NCI-H748 treated with DMSO at 0.1 percent for 48 hours (cell line): ENCODE measurements around the gene CREB5.
A peak's percentile ranks its signal among the peaks of the same experiment; 100 is the strongest.

ENCODE experiments used
- DNase-seq: peaks from one replicate; lab custom pipeline; 2025; lab: John Stamatoyannopoulos, UW

Gene CREB5

GRCh38 chr7:28643584-28644340 lies 231.4 kb downstream of the CREB5 start:
- DNase-seq, result no peak

- no peak for DNase-seq
Observed at GRCh38 chr7:28645866-28646265, 233.5 kb downstream of the CREB5 start.

GRCh38 chr7:28646376-28647075 lies 234.2 kb downstream of the CREB5 start:
- no peak for DNase-seq

DNA sequence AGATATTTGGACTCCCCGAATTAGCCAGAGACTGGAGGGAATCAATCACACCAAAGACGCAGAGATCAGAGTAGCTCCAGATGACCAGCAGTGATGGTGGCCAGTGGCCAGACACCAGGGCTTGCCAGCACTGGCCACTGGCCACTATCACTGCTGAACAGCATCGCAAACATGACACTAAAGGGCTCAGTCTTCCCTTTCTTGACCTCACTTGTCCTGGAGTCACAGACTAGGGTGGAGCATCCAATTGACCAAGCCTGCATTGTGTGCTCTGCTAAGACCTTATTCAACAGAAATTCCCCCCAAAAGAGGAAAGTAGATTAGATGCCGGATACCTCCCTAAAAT lies 234.7 kb downstream of the CREB5 start:
- no peak for DNase-seq

- no peak for DNase-seq
Observed at GRCh38 chr7:28649189-28649588, 236.9 kb downstream of the CREB5 start.

- no peak for DNase-seq
Observed at GRCh38 chr7:28649811-28650210, 237.5 kb downstream of the CREB5 start.

DNA sequence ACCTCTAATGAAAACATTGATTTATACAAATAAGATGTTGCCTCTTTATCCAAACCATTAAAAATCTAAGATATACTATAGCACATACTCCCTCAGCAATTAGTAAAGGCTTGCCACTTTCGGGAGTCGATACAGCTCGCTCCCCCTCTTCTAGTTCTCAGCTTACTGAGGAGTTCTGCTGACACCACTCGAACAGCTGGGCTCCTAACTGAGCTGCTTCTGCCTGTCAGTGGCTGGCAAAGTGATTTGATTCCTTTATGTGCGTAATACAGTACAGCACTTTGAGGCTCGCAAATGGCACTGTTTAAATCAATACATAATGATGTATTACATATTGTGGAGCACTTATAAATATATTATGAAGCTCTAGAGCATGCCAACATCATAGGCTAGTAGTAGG lies 241.8 kb downstream of the CREB5 start:
- DNase-seq, result no peak

- no peak for DNase-seq
Observed at GRCh38 chr7:28656529-28656928, 244.2 kb downstream of the CREB5 start.

DNA sequence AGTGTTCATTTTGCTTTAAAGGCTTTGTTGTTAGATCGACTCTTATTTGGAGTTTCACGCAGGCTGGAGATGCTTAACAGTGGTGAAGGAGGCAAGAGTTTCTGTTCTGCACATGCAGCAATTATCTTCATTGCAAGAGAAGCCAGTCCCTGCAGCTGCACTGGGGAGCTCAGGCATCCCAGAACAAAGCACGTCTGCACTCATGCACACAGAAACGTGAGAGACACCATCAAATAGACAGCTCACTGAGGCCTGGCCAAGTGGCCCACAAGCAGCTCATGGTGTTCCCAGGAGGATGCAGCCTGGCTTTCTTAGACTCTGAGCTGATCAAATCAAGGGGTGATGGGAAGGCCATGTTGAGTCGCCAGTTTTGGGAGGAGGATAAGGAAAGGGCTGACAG lies 246.1 kb downstream of the CREB5 start:
- peak; percentile 16 for DNase-seq

DNA sequence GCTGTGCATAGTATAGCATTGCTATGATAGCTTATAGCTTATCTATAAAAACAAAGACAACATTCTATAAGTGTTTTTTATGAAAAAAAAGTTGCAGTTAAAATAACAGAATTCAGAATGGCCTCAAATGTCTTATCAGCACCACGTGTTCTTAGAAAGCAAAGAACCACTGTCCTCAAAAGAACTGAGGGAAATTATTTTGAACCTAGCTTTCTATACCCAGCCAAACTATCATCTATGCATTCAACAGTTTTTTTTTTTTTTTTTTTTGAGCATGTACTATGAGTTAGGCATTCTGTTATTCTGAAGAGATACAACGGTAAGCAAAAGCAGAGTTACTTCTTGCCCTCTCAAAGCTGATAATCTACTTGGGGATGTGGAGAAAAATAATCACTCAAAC lies 247.8 kb downstream of the CREB5 start:
- DNase-seq, result no peak

- no peak for DNase-seq
Observed at GRCh38 chr7:28661826-28662595, 249.7 kb downstream of the CREB5 start.

- no peak for DNase-seq
Observed at GRCh38 chr7:28666154-28666553, 253.8 kb downstream of the CREB5 start.

DNA sequence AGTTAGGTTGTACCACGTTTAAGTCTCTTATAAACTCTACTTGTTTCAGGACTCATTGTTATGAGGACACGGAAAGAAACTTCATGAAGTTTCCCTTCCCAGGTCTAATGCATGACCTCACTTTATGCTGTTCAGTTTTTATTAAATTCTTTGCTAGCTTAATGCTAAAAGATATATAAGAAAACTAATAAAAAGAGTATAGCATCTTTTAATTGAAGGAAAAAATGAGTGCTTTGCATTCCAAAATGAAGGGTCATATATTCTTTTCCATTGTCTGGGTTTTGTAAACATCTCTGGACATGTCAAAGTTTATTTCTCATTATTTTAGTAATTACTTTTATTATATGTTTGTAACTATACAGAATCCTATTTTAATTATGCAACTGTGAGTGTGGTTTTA lies 255.8 kb downstream of the CREB5 start:
- no peak for DNase-seq

GRCh38 chr7:28669330-28669729 lies 257.0 kb downstream of the CREB5 start:
- no peak for DNase-seq

- no peak for DNase-seq
Observed at GRCh38 chr7:28671526-28671925, 259.2 kb downstream of the CREB5 start.

- DNase-seq, result peak; percentile 54
Observed at GRCh38 chr7:28672397-28672797, 260.1 kb downstream of the CREB5 start.

DNA sequence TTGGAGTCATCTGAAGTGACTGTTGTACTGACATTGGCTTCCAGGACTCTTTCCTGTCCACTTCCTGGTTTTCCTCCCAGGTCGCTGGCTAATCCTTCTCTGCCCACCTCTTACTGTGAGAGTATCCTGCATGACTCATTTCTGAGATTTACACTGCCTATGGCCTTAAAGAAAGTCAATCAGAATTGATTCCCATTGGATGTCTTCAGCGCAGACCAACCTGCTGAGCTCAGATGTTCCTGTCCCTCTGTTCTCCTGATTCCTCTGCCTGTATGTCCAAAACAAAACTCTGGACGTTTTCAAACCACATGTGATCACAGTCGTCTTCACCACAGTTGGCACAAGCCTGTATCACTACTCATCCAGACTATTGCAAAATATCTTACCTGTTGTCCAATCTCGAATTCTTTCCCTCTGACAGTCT lies 262.1 kb downstream of the CREB5 start:
- no peak for DNase-seq

DNA sequence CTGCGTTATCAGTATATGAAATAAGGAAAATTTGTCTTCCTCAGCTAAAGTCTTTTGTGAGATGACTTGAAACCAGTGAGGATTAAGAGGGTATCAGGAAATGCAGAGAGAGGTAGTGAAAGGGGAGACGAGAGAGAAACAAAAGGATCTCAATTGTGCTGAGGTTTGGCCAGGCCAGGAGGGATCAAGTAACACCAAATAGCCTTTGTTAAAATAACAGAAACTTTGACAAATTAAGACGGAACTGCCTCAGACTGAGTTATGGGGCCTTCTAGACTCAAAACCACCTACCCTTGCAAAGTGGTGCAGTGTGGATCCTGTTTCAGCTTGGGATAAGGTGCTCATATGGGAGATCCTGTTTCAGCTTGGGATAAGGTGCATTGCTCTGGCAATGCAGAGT lies 263.1 kb downstream of the CREB5 start:
- no peak for DNase-seq

DNA sequence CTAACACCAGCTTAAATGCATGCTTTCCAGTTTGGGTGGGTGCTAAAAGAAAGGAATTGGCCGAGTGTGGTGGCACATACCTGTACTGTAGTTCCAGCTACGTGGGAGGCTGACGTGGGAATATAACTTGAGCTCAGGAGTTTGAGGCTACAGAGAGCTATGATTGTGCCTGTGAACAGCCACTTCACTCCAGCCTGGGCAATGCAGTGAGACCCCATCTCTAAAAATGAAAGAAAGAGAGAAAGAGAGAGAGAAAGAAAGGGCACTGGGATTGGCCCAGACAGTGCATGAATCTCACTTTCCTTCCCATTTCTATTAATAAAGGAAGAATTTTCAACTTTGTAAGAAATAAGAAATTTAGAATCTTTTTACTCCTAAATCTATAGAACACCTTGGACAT lies 265.4 kb downstream of the CREB5 start:
- no peak for DNase-seq

DNA sequence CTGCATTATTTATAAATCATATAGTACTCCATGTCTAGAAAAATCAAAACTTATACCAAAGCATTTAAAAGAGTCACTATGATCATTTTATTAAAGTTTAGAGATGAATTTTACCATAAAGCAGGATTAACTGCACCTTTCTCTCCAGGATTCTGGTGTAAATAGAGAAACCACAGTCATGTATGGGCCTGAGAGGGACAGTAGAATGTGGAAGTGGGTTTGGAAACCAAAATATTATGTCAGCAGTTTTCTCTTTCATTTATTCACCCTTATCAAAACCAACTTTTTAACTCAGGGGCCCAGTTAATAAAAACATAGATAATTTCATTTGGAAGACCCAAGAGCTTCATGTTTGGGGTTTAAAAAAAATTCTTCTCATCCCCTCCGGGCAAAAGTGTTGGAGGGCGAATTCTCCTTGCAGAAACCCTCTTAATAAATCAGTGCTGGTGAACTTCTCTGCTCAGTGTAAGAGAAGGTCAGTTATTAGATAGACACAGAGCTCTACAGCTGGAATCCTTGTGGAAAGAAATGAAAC lies 266.2 kb downstream of the CREB5 start:
- no peak for DNase-seq

- DNase-seq, result no peak
Observed at GRCh38 chr7:28681693-28682310, 269.5 kb downstream of the CREB5 start.

DNA sequence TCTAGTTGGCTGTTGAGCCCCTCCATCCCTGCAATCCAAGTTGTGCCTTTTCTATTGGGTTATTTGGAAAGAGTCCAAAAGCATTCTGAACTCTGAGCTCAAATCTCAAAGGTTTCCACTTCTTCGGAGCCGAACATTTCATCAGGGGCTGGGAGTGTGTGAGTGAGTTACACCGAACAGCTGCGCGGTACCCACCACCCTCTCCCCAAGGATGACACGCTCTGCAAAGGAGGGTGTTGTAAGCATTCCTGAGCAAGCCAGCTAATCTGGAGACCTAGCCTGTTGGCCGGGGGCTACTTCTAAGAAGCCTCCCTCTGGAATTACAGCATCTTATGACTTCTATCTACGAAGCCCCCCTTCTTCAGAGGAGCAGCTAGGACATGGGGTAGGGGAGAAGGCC lies 270.5 kb downstream of the CREB5 start:
- DNase-seq, result no peak
